SKM-1 treated with dmso at 0.1 percent for 144 hours (cell line): ENCODE measurements around the gene TCEA3.
A peak's percentile ranks its signal among the peaks of the same experiment; 100 is the strongest.
"Not testable (repeated sequence)": the region's sequence is repeated elsewhere in the genome, so short reads cannot be mapped to it uniquely, and the experiment has no call there.

ENCODE experiments used
- DNase-seq: peaks from one replicate; lab custom pipeline; 2025; ENCODE audit not compliant: unreplicated experiment; lab: John Stamatoyannopoulos, UW

TCEA3 gene

GRCh38 chr1:23394181-23394580 lies 30.4 kb downstream of the TCEA3 start:
- DNase-seq: no peak

GRCh38 chr1:23393706-23394105 lies 30.8 kb downstream of the TCEA3 start:
- no peak for DNase-seq

- no peak for DNase-seq
Observed at GRCh38 chr1:23392125-23392855, 32.3 kb downstream of the TCEA3 start.

- peak; percentile 26 for DNase-seq
Observed at GRCh38 chr1:23389837-23390321, 34.7 kb downstream of the TCEA3 start.

- DNase-seq: no peak
Observed at GRCh38 chr1:23387494-23387893, 37.1 kb downstream of the TCEA3 start.

GRCh38 chr1:23385119-23385621 lies 39.4 kb downstream of the TCEA3 start:
- no peak for DNase-seq

- DNase-seq: peak; percentile 18
Observed at GRCh38 chr1:23384312-23385058, 40.1 kb downstream of the TCEA3 start.

GRCh38 chr1:23383577-23384311 lies 40.8 kb downstream of the TCEA3 start:
- no peak for DNase-seq

GRCh38 chr1:23381233-23381885 lies 43.2 kb downstream of the TCEA3 start:
- DNase-seq: no peak

GRCh38 chr1:23380719-23381118 lies 43.8 kb downstream of the TCEA3 start:
- DNase-seq: no peak

- DNase-seq: not testable (repeated sequence)
Observed at GRCh38 chr1:23380236-23380635, 44.3 kb downstream of the TCEA3 start.

GRCh38 chr1:23376890-23377811 lies 47.4 kb downstream of the TCEA3 start:
- DNase-seq: no peak

GRCh38 chr1:23374079-23374735 lies 50.3 kb downstream of the TCEA3 start:
- not testable (repeated sequence) for DNase-seq

GRCh38 chr1:23371987-23372880 lies 52.3 kb downstream of the TCEA3 start:
- no peak for DNase-seq

GRCh38 chr1:23370709-23371584 lies 53.6 kb downstream of the TCEA3 start:
- no peak for DNase-seq

- DNase-seq: no peak
Observed at GRCh38 chr1:23370330-23370708, 54.2 kb downstream of the TCEA3 start.

GRCh38 chr1:23369335-23370013 lies 55.1 kb downstream of the TCEA3 start, which contains the start of gene ZNF436:
Gene ZNF436, minus strand, starts transcription at chr1:23369836. Its CDS starts 1,831 bp downstream, at chr1:23368005.
- peak; percentile 23 for DNase-seq
